Stimulated activated CD8-positive, alpha-beta memory T cell treated with anti-CD3 and anti-CD28 coated beads, Interleukin-4, amount 100 ng/mL, for 4 hours (primary cell): Measurements from ENCODE around the gene P2RY6.
A peak's percentile ranks its signal among the peaks of the same experiment; 100 is the strongest.

Experiments
- DNase-seq, 2 donors: peaks; one replicate each; pipeline ENCODE4 v3.0.0-alpha.2; 2020; ENCODE audit warnings: low read depth in 2 of 2, low spot score in 1 of 2

Gene P2RY6

GRCh38 chr11:73295241-73295995 lies 23.3 kb downstream of the P2RY6 start:
- DNase-seq, result peak; percentile 44 to 65

- DNase-seq, result no peak
These were observed 23.8 kb downstream of the P2RY6 start for GRCh38 chr11:73295996-73296318.

GRCh38 chr11:73296501-73297230 lies 24.5 kb downstream of the P2RY6 start:
- DNase-seq, result no peak

DNA sequence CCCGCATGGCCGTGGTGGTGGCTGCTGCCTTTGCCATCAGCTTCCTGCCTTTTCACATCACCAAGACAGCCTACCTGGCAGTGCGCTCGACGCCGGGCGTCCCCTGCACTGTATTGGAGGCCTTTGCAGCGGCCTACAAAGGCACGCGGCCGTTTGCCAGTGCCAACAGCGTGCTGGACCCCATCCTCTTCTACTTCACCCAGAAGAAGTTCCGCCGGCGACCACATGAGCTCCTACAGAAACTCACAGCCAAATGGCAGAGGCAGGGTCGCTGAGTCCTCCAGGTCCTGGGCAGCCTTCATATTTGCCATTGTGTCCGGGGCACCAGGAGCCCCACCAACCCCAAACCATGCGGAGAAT lies 25.1 kb downstream of the P2RY6 start:
- no peak for DNase-seq

GRCh38 chr11:73297702-73298101 lies 25.6 kb downstream of the P2RY6 start:
- DNase-seq, result no peak

DNA sequence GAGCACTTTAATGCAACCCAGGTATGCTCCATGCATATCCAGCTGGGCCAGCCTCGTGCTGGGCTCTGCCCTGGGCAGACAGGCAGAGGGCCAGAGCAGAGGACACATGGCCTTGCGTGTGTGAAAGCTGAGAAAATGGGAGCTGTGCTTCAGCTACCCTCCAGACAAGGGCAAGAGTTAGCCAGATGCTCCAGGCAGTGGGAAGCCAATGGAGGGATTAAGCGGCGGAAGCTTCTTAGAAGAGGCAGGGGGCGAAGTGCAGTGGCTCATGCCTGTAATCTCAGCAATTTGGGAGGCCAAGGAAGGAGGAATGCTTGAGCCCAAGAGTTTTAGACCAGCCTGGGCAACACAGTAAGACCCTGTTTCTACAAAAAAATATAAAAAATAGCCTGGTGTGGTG lies 26.1 kb downstream of the P2RY6 start:
- no peak for DNase-seq

- DNase-seq, result no peak
These were observed 27.6 kb downstream of the P2RY6 start for GRCh38 chr11:73299751-73300150.

DNA sequence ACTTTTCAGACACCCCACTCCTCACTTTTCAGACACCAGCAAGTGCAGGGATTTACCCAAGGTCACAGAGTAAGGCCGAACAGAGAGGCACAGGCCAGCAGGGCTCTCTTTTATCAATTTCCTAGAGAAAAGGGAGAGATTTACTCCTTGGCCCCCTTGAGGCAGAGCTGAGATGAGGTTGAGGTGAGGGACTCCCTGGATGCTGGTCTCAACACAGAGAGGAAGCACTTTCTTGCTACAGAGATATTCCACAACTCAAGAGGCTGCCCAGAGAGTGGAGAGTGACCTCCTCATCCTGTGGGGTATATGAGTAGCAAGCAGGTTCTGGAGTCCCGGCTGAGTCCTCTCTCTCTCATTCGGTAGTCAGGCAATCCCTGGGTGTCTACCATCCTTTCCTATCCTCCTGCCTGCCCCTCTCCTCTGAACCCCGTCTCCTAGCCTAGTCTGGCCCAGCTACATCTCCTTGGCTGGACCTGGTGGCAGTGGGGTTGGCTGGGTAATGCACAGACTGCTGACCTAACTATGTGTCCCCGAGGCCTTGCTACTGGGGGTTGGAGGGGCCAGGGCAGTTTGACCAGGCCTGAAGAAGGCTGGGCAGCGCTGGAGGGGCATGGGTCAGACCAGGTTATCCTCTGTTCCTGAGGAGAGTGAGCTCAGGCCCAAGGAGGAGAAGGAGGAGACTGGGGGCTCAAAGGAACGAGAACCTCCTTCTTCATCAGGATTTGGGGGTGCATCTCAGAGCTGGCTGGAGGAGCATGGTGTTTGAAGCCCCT lies 34.1 kb downstream of the P2RY6 start:
- no peak for DNase-seq

- no peak for DNase-seq
These were observed 34.8 kb downstream of the P2RY6 start for GRCh38 chr11:73306977-73307322.

DNA sequence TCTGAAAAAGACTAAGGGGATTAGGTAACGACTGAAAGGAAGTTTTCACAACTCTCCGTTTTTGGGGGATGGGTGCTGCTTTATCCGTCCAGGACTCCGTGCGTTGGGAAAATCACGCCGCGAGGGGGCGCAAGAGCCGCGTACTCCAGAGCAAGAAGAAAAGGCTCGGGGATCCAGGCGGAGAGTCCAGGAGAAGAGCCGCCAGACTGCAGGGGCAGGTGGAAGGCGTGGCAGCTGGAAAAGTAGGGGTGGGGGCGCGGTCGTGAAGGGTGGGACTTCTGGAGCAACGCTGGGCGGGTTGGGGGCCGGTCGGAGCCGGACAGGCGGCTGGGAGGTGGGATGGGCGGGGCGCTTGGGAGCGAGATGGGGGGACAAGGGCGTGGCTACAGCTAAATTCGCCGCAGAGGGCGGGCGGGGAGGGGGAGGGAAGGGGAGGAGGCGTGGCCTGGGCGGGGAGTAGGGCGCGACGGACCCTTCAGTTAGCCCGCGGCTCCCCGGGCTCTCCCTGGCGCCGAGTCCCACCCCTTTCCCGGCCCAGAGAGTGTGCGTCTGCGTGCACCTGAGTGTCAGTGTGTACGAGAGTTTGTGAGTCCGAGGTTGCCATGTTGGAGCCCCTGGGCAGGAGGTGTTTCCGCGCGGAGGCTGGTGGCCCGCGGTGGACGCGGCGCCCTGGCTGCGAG lies 35.3 kb downstream of the P2RY6 start:
- peak; percentile 75 to 92 for DNase-seq

- DNase-seq, result peak in 1 of 2 donors; percentile 27
These were observed 36.1 kb downstream of the P2RY6 start, which contains the start of gene ARHGEF17 for GRCh38 chr11:73308003-73308960. ARHGEF17 (plus strand) TSS chr11:73308276; CDS start chr11:73308639, 363 bp downstream.

GRCh38 chr11:73308961-73309919 lies 37.1 kb downstream of the P2RY6 start:
- no peak for DNase-seq

- no peak for DNase-seq
These were observed 37.9 kb downstream of the P2RY6 start for GRCh38 chr11:73310076-73310475.

- DNase-seq, result no peak
These were observed 38.7 kb downstream of the P2RY6 start for GRCh38 chr11:73310661-73311393.

- no peak for DNase-seq
These were observed 39.3 kb downstream of the P2RY6 start for GRCh38 chr11:73311394-73311869.

- DNase-seq, result no peak
These were observed 39.9 kb downstream of the P2RY6 start for GRCh38 chr11:73312036-73312435.

- no peak for DNase-seq
These were observed 40.8 kb downstream of the P2RY6 start for GRCh38 chr11:73312851-73313327.

DNA sequence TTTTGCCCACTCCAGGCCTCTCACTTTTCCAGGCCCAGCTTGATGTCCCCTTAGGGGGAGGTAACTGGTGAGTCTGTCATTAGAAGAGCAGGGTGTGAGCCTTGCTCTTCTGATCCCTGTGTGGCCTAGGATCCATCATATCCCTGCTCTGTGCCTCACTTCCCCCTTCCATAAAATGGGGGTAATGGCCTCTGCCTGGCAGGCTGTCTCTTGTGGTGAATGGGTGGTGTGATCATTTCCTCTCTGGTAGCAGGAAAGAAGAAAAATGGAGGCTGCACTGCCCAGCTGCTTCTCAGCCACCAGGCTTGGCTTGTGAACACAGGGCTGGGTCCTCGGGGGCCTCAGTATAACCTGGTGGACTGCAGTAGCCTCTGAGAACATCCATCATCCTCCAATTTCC lies 41.5 kb downstream of the P2RY6 start:
- no peak for DNase-seq
